OCI-LY7 (cell line): ENCODE measurements around the gene NUDT9. TPM values are rescaled to one million over a fixed set of nuclear protein-coding genes. Genes with fewer than 3 reads are reported as not detected.
"Not testable (repeated sequence)": the region's sequence is repeated elsewhere in the genome, so short reads cannot be mapped to it uniquely, and the experiment has no call there.

Experiments used
- BruUV-seq: library from RNA; stranded (reverse); fragments of 400-500 nt; replicated peaks from 2 replicates; lab custom pipeline; 2021; lab: Mats Ljungman, UMichigan
- CTCF ChIA-PET: fragments of 300-600 bp; sonication (Branson Sonifier 250); formaldehyde crosslinking; loops from one replicate; lab custom pipeline; 2022; ENCODE audit warnings: antibody characterized with exemption; ENCODE audit not compliant: unreplicated experiment; lab: Charles Lee
- POLR2A ChIA-PET: fragments of 300-600 bp; sonication (Branson Sonifier 250); formaldehyde crosslinking; loops from one replicate; lab custom pipeline; 2022; ENCODE audit warnings: antibody characterized with exemption; lab: Charles Lee
- DNase-seq: peaks from one replicate; pipeline ENCODE4 v3.0.0-alpha.2; 2015; ENCODE audit warnings: low spot score
- H2AFZ ChIP-seq: fragments of 200-600 bp; sonication (generic), shearing (Covaris generic); 2 replicates; pipeline ENCODE4 v1.6.1; 2014; ENCODE audit warnings: mild to moderate bottlenecking, antibody characterized with exemption, low read length, moderate library complexity
- H3K27ac ChIP-seq: fragments of 200-600 bp; sonication (generic); 2 replicates; pipeline ENCODE4 v1.5.1; 2014; ENCODE audit warnings: mixed run types, low read depth, mild to moderate bottlenecking, moderate library complexity, low read length, inconsistent platforms; ENCODE audit not compliant: poor library complexity, severe bottlenecking
- H3K36me3 ChIP-seq: fragments of 200-600 bp; sonication (generic); 2 replicates; pipeline ENCODE4 v1.6.1; 2014; ENCODE audit warnings: mild to moderate bottlenecking, antibody characterized with exemption, low read length, moderate library complexity, mixed read lengths; ENCODE audit not compliant: insufficient read depth
- H3K4me1 ChIP-seq: fragments of 200-600 bp; sonication (generic); 2 replicates; pipeline ENCODE4 v1.5.1; 2014; ENCODE audit warnings: mild to moderate bottlenecking, low read length; ENCODE audit not compliant: insufficient read depth, poor library complexity, severe bottlenecking
- H3K4me2 ChIP-seq: fragments of 200-600 bp; sonication (generic); 2 replicates; pipeline ENCODE4 v1.6.1; 2014; ENCODE audit warnings: mild to moderate bottlenecking, low read length
- H3K4me3 ChIP-seq: fragments of 200-600 bp; sonication (generic); 2 replicates; pipeline ENCODE4 v1.5.1; 2014; ENCODE audit warnings: mild to moderate bottlenecking, low read depth, low read length; ENCODE audit not compliant: poor library complexity, severe bottlenecking
- H3K79me2 ChIP-seq: fragments of 200-600 bp; sonication (generic); 2 replicates; pipeline ENCODE4 v1.6.1; 2016; ENCODE audit warnings: low read depth, mild to moderate bottlenecking, low read length, moderate library complexity, mixed read lengths; ENCODE audit not compliant: insufficient read depth
- H3K9me2 ChIP-seq: fragments of 200-600 bp; sonication (generic); 2 replicates; pipeline ENCODE4 v1.6.1; 2016; ENCODE audit warnings: mild to moderate bottlenecking, low read length, mixed read lengths; ENCODE audit not compliant: insufficient read depth
- H3K9me3 ChIP-seq: fragments of 200-600 bp; sonication (generic); 2 replicates; pipeline ENCODE4 v1.6.1; 2014; ENCODE audit warnings: mild to moderate bottlenecking, mixed run types, low read length, mixed read lengths
- H4K20me1 ChIP-seq: fragments of 200-600 bp; sonication (generic); 2 replicates; pipeline ENCODE4 v1.6.1; 2014; ENCODE audit warnings: mild to moderate bottlenecking, antibody characterized with exemption, low read length, moderate library complexity, mixed read lengths; ENCODE audit not compliant: insufficient read depth
- EZH2phosphoT487 ChIP-seq: fragments of 200-600 bp; sonication (generic); IDR thresholded peaks from 2 replicates; pipeline ENCODE4 v1.6.1; 2018; ENCODE audit warnings: low read depth, borderline replicate concordance, mild to moderate bottlenecking, mixed run types, antibody characterized with exemption, low read length, moderate library complexity, mixed read lengths
- intact Hi-C: fragments of 100-400 bp; cut with micrococcal nuclease; formaldehyde crosslinking; loops from one replicate; pipeline ENCODE4 v1.10.0; 2022; ENCODE audit not compliant: unreplicated experiment
- total RNA-seq, 2 experiments: library from RNA; depleted of rRNA in 1 of 2; stranded (reverse); fragments of >200 nt in 1 of 2; shearing (Covaris generic) in 1 of 2; gene quantifications; 2 replicates each; pipeline ENCODE4 v1.2.3, GENCODE V29; 2014 to 2022
- TF ChIP-seq, protein P1 (sequence below): fragments of 200-600 bp; sonication (generic); conservative IDR thresholded peaks from 2 replicates; pipeline ENCODE4 v1.5.1; 2014; ENCODE audit warnings: mild to moderate bottlenecking, antibody characterized with exemption, low read length, moderate library complexity, mixed read lengths

Gene NUDT9
- total RNA-seq, 2 experiments from 2014 or later = 9.0 to 16.5 TPM

DNA sequence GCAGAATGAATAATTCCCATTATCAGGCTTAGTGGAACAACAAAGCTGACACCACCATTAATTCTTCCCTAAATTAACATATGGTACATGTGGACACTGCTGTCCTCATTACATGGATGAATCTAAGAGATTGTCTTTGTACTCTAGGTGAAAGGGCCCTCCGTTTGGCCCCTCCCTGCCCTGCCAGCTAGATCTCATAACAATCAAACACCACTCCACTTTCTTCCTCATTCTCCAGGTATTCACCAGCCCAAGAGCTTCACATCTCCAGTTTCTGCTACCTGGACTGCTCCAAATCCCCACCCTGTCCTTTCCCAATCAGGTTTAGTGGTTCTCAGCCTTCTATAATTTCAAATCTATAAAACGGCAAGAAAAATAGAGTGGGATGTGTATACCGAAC is 35.1 kb upstream of the NUDT9 start:
- Histone ChIP-seq H2AFZ (no peak overlapping the region), H3K9me3 (peaks cover 5% of the 10 kb centered on the region; the same call in 1 of the 2 replicates), H3K27ac (no peak overlapping the region), H3K36me3 (peaks cover 3% of the 10 kb centered on the region; the same call in 1 of the 2 replicates), H3K4me1 (peaks cover 17% of the 10 kb centered on the region), H3K4me2 (no peak overlapping the region), H4K20me1 (no peaks in the 10 kb centered on the region), H3K79me2 (peaks cover 30% of the 10 kb centered on the region; the same call in 1 of the 2 replicates), H3K9me2 (no peaks in the 10 kb centered on the region), H3K4me3 (no peak overlapping the region)
- ChIA-PET POLR2A (interaction anchor here (0.5 kb wide), 1 partner anchor 1994 kb away, joined by 4 read pairs; no protein-coding TSS in a partner anchor), CTCF (no interaction called here)
- no TSS peak for BruUV-seq
- intact Hi-C loops = no loop called here
- DNase-seq = no peak
- TF ChIP-seq, protein P1, sequence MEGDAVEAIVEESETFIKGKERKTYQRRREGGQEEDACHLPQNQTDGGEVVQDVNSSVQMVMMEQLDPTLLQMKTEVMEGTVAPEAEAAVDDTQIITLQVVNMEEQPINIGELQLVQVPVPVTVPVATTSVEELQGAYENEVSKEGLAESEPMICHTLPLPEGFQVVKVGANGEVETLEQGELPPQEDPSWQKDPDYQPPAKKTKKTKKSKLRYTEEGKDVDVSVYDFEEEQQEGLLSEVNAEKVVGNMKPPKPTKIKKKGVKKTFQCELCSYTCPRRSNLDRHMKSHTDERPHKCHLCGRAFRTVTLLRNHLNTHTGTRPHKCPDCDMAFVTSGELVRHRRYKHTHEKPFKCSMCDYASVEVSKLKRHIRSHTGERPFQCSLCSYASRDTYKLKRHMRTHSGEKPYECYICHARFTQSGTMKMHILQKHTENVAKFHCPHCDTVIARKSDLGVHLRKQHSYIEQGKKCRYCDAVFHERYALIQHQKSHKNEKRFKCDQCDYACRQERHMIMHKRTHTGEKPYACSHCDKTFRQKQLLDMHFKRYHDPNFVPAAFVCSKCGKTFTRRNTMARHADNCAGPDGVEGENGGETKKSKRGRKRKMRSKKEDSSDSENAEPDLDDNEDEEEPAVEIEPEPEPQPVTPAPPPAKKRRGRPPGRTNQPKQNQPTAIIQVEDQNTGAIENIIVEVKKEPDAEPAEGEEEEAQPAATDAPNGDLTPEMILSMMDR = no peak
- TF ChIP-seq EZH2phosphoT487 = no peak

DNA sequence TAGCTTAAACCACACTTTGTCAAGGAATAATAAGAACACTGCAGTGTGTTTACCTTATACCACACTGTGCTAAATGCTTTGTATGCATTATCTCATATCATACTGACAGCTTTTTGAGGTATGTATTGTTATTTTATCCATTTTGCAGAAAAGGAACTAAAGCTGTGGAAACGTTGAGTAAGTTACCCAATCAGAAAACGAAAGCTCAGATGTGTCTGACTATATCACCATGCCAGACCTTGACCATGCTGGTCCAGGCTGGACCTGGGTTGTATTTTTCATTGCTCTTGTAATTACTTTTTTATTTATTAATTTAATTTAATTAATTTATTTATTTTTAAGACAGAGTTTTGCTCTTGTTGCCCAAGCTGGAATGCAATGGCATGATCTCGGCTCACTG is 33.5 kb upstream of the NUDT9 start:
- Histone ChIP-seq H3K27ac (no peak overlapping the region), H3K36me3 (peaks cover 3% of the 10 kb centered on the region; the same call in 1 of the 2 replicates), H3K79me2 (peaks cover 30% of the 10 kb centered on the region; the same call in 1 of the 2 replicates), H3K4me2 (peak overlapping the region; percentile 54), H2AFZ (no peak overlapping the region), H3K4me1 (peaks cover 17% of the 10 kb centered on the region), H3K4me3 (peak overlapping the region; percentile 73), H3K9me2 (no peaks in the 10 kb centered on the region), H4K20me1 (no peaks in the 10 kb centered on the region), H3K9me3 (peaks cover 5% of the 10 kb centered on the region; the same call in 1 of the 2 replicates)
- no TSS peak for BruUV-seq
- no peak for TF ChIP-seq EZH2phosphoT487
- TF ChIP-seq, protein P1 = no peak
- ChIA-PET POLR2A (interaction anchor here (0.6 to 1.8 kb wide), 6 partner anchors 12 to 38 kb away, joined by 3 to 5 read pairs (median 4); partner anchors contain the start of gene NUDT9), CTCF (no interaction called here)
- DNase-seq = no peak
- intact Hi-C loops = no loop called here

DNA sequence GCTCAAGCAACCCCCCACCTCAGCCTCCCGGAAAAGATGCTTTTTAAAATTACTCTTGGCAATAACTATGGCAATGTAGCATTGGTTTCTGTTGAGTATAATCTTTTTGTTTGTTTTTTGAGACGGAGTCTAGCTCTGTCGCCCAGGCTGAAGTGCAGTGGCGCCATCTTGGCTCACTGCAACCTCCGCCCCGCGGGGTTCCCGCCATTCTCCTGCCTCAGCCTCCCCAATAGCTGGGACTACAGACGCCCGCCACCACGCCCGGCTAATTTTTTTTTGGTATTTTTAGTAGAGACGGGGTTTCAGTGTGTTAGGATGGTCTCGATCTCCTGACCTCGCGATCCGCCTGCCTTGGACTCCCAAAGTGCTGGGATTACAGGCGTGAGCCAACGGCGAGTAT is 32.3 kb upstream of the NUDT9 start:
- H3K9me2 ChIP-seq, BruUV-seq, H4K20me1 ChIP-seq, H3K36me3 ChIP-seq, CTCF ChIA-PET, H2AFZ ChIP-seq, H3K9me3 ChIP-seq, H3K27ac ChIP-seq, DNase-seq: not testable (repeated sequence)
- peaks cover 17% of the 10 kb centered on the region for H3K4me1 ChIP-seq
- POLR2A ChIA-PET = interaction anchor here (1.0 to 2.4 kb wide), 8 partner anchors 8 to 171 kb away, joined by 3 to 11 read pairs (median 4); partner anchors contain the start of gene NUDT9
- intact Hi-C loops = loop anchor here (1.0 kb wide), 1 partner anchor 32 kb away; the partner anchor contains the start of gene NUDT9
- H3K4me3 ChIP-seq = peak overlapping the region; percentile 73
- H3K79me2 ChIP-seq = peaks cover 30% of the 10 kb centered on the region; the same call in 1 of the 2 replicates
- peak overlapping the region; percentile 83 for H3K4me2 ChIP-seq
